Bronchial epithelial cell (primary cell): Measurements from ENCODE around the gene COX6A2. TPM values are rescaled to one million over a fixed set of nuclear protein-coding genes. Genes with fewer than 3 reads are reported as not detected.

ENCODE experiments used
- DNase-seq: peaks from one replicate; pipeline ENCODE4 v3.0.0-alpha.2; 2010; ENCODE audit warnings: low read depth
- FAIRE-seq: peaks from 2 replicates; lab custom pipeline; 2011; peaks lifted over from hg19 to GRCh38; lab: Jason Lieb, UNC
- H3K27me3 ChIP-seq: 2 replicates; pipeline ENCODE4 v1.5.1; 2011; ENCODE audit warnings: low read length; ENCODE audit not compliant: control insufficient read depth, insufficient read depth
- H3K36me3 ChIP-seq: 2 replicates; pipeline ENCODE4 v1.5.1; 2011; ENCODE audit warnings: low read length; ENCODE audit not compliant: control insufficient read depth, insufficient read depth
- H3K4me3 ChIP-seq: 2 replicates; pipeline ENCODE4 v1.5.1; 2011; ENCODE audit warnings: mild to moderate bottlenecking, low read depth, low read length, control low read depth
- CTCF ChIP-seq: IDR thresholded peaks from 2 replicates; pipeline ENCODE4 v1.5.1; 2011; ENCODE audit warnings: mild to moderate bottlenecking, moderate library complexity, low read length, control low read depth, inconsistent platforms; ENCODE audit not compliant: insufficient read depth, severe bottlenecking
- total RNA-seq: library from RNA; depleted of rRNA; stranded (reverse); fragments of >200 nt; gene quantifications from 2 replicates; pipeline ENCODE4 v1.2.1, GENCODE V29; 2014

COX6A2 gene
- total RNA-seq, 1 donor from 2014 or later: not detected

DNA sequence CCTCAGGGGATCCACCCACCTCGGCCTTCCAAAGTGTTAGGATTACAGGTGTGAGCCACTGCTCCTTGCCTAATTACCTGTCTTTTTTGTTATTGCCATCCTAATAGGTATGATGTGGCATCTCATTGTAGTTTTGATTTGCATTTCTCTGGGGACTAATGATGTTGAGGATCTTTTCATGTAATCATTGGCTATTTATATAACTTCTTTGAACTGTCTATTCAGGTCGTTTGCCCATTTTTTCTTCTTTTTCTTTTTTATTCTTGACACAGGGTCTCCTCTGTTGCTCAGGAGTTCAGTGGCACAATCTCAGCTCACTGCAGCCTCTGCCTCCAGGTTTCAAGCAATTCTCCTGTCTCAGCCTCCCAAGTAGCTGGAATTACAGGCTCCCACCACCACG lies 42.5 kb upstream of the COX6A2 start:
- H3K4me3 ChIP-seq: no peak overlapping the region
- peaks cover 16% of the 10 kb centered on the region for H3K36me3 ChIP-seq
- no peaks in the 10 kb centered on the region for H3K27me3 ChIP-seq
- no peak for TF ChIP-seq CTCF
- DNase-seq (no peak), FAIRE-seq (no peak)

DNA sequence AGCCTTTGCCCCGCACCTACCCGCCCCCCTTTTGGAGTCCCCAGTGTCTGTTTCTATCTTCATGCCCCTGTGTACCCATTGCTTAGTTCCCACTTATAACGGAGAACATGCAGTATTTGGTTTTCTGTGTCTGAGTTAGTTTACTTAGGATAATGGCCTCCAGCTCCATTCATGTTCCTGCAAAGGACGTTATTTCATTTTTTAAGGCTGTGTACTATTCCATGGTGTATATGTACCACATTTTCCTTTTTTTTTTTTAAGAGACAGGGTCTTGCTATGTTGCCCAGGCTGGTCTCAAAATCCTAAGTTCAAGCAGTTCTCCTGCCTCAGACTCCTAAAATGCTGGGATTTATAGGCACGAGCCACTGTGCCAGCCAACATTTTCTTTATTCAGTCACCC lies 39.7 kb upstream of the COX6A2 start:
- DNase-seq: no peak
- peaks cover 3% of the 10 kb centered on the region for H3K36me3 ChIP-seq
- FAIRE-seq: no peak
- no peak for TF ChIP-seq CTCF
- H3K27me3 ChIP-seq: no peaks in the 10 kb centered on the region
- H3K4me3 ChIP-seq: no peak overlapping the region

DNA sequence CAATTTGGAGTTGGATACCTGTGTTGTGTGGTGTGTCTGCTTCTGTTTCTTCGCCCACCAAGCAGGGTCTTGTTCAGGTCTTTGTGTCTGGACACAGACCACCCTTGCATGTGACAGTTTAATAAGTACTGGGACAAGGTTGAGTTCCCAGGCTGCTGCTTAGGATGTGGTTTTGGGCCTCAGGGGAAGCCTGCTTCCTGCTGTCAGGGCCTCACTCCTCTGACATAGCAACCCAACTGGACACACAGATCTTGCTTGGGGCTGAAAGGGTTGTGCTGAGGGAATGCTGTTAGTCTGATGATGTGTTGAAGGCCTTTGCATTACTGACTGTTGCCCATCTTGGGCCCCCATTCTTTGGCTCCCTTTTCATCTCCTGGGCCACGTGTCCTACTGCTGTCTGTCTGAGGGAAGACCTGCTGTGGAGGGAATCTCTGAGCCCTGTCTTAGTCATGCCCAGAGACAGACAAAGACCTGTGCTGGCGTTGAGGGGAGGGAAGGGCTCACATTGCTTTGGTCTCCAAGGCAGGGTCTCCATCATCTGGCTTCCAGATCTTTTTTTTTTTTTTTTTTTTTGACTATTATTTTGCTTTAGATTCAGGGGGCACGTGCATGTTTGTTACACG lies 39.1 kb upstream of the COX6A2 start:
- Histone ChIP-seq H3K27me3 (no peaks in the 10 kb centered on the region), H3K4me3 (no peak overlapping the region), H3K36me3 (peaks cover 6% of the 10 kb centered on the region)
- DNase-seq (no peak), FAIRE-seq (no peak)
- TF ChIP-seq CTCF: no peak

DNA sequence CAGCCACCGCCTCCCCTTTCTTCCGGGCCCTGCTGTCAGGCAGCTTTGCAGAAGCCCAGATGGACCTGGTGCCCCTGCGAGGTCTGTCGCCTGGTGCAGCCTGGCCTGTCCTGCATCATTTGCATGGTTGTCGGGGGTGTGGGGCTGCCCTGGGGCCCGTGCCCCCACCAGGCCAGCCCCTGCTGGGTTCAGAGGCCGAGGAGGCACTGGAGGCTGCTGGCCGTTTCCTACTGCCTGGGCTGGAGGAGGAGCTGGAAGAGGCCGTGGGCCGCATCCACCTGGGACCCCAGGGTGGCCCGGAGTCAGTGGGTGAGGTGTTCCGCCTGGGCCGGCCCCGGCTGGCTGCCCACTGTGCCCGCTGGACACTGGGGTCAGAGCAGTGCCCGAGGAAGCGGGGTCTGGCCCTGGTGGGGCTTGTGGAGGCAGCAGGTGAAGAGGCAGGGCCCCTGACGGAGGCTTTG lies 38.3 kb upstream of the COX6A2 start:
- TF ChIP-seq CTCF: no peak
- Histone ChIP-seq H3K4me3 (no peak overlapping the region), H3K36me3 (peaks cover 11% of the 10 kb centered on the region), H3K27me3 (no peaks in the 10 kb centered on the region)
- no peak for FAIRE-seq
- DNase-seq: no peak

DNA sequence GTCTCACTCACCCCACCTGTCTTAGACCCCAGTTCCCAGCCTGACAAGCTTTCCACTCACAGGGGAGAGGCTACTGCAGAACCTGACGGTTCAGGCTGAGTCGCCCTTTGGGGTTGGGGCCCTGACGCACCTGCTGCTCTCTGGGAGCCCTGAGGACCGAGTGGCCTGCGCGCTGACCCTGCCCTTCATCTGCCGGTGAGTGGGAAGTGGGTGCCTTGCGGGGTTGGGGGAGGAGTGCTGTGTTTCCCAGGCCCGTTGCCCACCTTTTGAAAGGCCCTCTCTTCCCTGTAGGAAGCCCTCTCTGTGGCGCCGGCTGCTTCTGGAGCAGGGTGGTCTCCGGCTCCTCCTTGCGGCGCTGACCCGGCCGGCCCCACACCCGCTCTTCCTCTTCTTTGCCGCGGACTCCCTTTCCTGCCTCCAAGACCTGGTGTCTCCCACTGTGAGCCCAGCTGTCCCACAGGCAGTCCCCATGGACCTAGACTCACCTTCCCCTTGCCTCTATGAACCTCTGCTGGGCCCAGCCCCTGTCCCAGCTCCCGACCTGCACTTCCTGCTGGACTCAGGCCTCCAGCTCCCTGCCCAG lies 37.7 kb upstream of the COX6A2 start:
- Histone ChIP-seq H3K4me3 (no peak overlapping the region), H3K36me3 (peaks cover 11% of the 10 kb centered on the region), H3K27me3 (no peaks in the 10 kb centered on the region)
- DNase-seq: no peak
- TF ChIP-seq CTCF: no peak
- FAIRE-seq: no peak
